ENCODE results near the gene HSPBP1.

The HSPBP1 gene

GRCh38 chr19:55252760-55253663, 26.9 kb downstream of the HSPBP1 start:
- Histone ChIP-seq H3K4me1 (ENCODE audit: insufficient read depth, low read length, severe bottlenecking) (peaks cover 69% of the 10 kb centered on the region), H3F3A (ENCODE audit: insufficient read depth, low read length) (peaks cover 7% of the 10 kb centered on the region; the same call in 1 of the 2 replicates), H4K20me1 (ENCODE audit: insufficient read depth, low read length) (no peaks in the 10 kb centered on the region), H3K36me3 (ENCODE audit: insufficient read depth, low read length) (peaks cover 73% of the 10 kb centered on the region; the same call in 1 of the 2 replicates), H3K9me2 (ENCODE audit: low read depth, low read length) (no peaks in the 10 kb centered on the region), H3K4me3 (ENCODE audit: low read depth, low read length, poor library complexity, severe bottlenecking) (peak overlapping the region; percentile 94), H3K79me2 (ENCODE audit: insufficient read depth, low read length) (peaks cover 92% of the 10 kb centered on the region), H3K9me3 (ENCODE audit: low read length) (no peaks in the 10 kb centered on the region), H3K27ac (ENCODE audit: low read depth, low read length, poor library complexity, severe bottlenecking) (peak overlapping the region; percentile 100), H3K27me3 (ENCODE audit: insufficient read depth, low read length) (no peaks in the 10 kb centered on the region), H3K4me2 (ENCODE audit: low read length) (peak overlapping the region; percentile 96), H3K9ac (ENCODE audit: low read length) (peak overlapping the region; percentile 95), H2AFZ (ENCODE audit: low read length) (no peak overlapping the region)
- TF ChIP-seq, protein P1, sequence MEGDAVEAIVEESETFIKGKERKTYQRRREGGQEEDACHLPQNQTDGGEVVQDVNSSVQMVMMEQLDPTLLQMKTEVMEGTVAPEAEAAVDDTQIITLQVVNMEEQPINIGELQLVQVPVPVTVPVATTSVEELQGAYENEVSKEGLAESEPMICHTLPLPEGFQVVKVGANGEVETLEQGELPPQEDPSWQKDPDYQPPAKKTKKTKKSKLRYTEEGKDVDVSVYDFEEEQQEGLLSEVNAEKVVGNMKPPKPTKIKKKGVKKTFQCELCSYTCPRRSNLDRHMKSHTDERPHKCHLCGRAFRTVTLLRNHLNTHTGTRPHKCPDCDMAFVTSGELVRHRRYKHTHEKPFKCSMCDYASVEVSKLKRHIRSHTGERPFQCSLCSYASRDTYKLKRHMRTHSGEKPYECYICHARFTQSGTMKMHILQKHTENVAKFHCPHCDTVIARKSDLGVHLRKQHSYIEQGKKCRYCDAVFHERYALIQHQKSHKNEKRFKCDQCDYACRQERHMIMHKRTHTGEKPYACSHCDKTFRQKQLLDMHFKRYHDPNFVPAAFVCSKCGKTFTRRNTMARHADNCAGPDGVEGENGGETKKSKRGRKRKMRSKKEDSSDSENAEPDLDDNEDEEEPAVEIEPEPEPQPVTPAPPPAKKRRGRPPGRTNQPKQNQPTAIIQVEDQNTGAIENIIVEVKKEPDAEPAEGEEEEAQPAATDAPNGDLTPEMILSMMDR (IDR thresholded peaks at IDR 0.05; ENCODE audit: low read length) = no peak
- no peak for TF ChIP-seq EZH2 (IDR thresholded peaks at IDR 0.05; ENCODE audit: borderline replicate concordance, low read length)

DNA sequence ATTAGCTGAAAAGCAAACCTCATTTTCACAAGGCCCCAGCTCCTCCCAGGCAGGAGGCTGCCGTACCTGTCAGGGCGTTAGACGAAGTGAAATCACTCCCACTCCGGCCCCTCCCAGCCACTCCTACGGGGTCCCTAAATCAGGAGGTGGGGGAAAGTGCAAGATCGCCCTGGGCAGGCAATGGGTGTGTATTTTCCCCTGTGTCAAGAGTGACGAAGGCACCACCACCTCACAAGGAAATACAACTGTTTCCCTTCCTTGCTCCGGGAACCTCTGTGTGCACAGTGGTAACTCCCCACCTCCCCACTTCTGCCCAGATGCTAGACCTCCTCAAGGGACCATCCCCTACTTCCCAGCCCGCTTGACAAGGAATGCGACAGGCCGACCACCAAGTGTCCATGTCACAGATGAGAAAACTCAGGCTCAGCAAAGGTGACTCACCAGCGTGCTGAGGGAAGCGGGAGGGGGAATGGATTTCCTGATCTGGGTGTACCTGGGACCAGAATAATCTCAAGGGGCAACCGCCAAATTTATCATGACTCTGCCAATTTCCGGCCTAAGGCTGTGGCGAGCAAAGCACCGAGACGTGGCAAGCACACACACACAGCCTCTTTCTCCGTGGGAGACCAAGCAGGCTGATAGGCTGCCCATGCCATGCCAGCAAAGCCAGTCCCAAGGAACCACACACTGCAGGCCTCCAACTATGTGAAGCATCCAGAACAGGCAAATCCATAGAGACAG, 28.4 kb downstream of the HSPBP1 start:
- Histone ChIP-seq H3K27me3 (ENCODE audit: insufficient read depth, low read length) (no peaks in the 10 kb centered on the region), H3K4me3 (ENCODE audit: low read depth, low read length, poor library complexity, severe bottlenecking) (peak overlapping the region; percentile 94), H3K4me2 (ENCODE audit: low read length) (peak overlapping the region; percentile 96), H3K9me2 (ENCODE audit: low read depth, low read length) (no peaks in the 10 kb centered on the region), H3K9ac (ENCODE audit: low read length) (peak overlapping the region; percentile 48), H3K4me1 (ENCODE audit: insufficient read depth, low read length, severe bottlenecking) (peaks cover 66% of the 10 kb centered on the region), H3F3A (ENCODE audit: insufficient read depth, low read length) (peaks cover 7% of the 10 kb centered on the region; the same call in 1 of the 2 replicates), H3K79me2 (ENCODE audit: insufficient read depth, low read length) (peaks cover 83% of the 10 kb centered on the region), H3K9me3 (ENCODE audit: low read length) (no peaks in the 10 kb centered on the region), H3K36me3 (ENCODE audit: insufficient read depth, low read length) (peaks cover 73% of the 10 kb centered on the region), H3K27ac (ENCODE audit: low read depth, low read length, poor library complexity, severe bottlenecking) (peak overlapping the region; percentile 100), H2AFZ (ENCODE audit: low read length) (no peak overlapping the region), H4K20me1 (ENCODE audit: insufficient read depth, low read length) (no peaks in the 10 kb centered on the region)
- TF ChIP-seq, protein P1 (IDR thresholded peaks at IDR 0.05; ENCODE audit: low read length) = no peak

DNA sequence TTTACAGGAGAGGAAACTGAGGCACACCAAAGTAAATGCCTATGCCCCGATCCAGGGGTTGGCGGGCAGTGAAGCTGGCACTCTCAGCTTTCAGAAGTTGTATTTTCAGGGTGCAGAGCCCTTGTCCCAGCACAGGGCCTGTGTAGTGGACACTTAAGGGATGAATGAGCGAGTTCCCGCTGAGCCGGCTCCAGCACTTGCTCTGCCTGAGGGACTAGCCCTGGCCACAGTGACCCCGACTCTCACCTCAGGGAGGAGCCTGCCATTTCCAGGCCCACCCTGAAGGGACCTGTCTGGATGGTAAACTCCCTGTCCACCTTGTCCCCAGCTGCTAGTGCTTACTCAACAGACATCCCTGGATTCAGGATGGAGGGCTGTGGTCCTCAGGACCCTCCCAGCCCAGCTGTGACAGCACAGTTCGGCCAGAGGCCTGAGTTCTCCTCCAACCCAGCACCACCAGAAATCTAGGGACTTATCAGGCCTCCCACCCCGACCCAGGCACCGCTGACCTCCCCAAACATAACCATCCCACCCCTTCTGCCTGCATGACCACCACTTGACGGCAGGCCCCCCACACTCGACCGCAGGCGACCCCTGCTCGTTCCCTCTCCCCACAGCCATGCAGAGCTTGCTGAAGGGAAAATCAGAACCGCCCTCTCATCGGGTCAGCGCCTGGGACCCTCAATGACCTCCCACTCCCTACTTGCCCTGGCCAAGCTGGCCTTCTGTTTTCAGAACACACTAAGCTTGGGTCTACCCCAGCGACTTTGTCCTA, 29.5 kb downstream of the HSPBP1 start:
- no peak overlapping the region for H3K27ac ChIP-seq (ENCODE audit: low read depth, low read length, poor library complexity, severe bottlenecking)
- H3K79me2 ChIP-seq (ENCODE audit: insufficient read depth, low read length) = peaks cover 73% of the 10 kb centered on the region

More for the DNA sequence above, 29.5 kb downstream of the HSPBP1 start:
- Histone ChIP-seq H3K9me2 (ENCODE audit: low read depth, low read length) (no peaks in the 10 kb centered on the region), H3K4me2 (ENCODE audit: low read length) (no peak overlapping the region; the same call in 1 of the 2 replicates), H3K4me1 (ENCODE audit: insufficient read depth, low read length, severe bottlenecking) (peaks cover 55% of the 10 kb centered on the region), H3K4me3 (ENCODE audit: low read depth, low read length, poor library complexity, severe bottlenecking) (no peak overlapping the region), H4K20me1 (ENCODE audit: insufficient read depth, low read length) (no peaks in the 10 kb centered on the region), H3K27me3 (ENCODE audit: insufficient read depth, low read length) (no peaks in the 10 kb centered on the region), H3K9ac (ENCODE audit: low read length) (no peak overlapping the region), H3K36me3 (ENCODE audit: insufficient read depth, low read length) (peaks cover 75% of the 10 kb centered on the region), H3K9me3 (ENCODE audit: low read length) (no peaks in the 10 kb centered on the region), H3F3A (ENCODE audit: insufficient read depth, low read length) (peaks cover 7% of the 10 kb centered on the region; the same call in 1 of the 2 replicates), H2AFZ (ENCODE audit: low read length) (no peak overlapping the region)
- TF ChIP-seq EZH2 (IDR thresholded peaks at IDR 0.05; ENCODE audit: borderline replicate concordance, low read length) = no peak
- TF ChIP-seq, protein P1 (IDR thresholded peaks at IDR 0.05; ENCODE audit: low read length) = no peak
